HCT116 (cell line): ENCODE measurements around the gene C1S. TPM values are rescaled to one million over a fixed set of nuclear protein-coding genes. Genes with fewer than 3 reads are reported as not detected.

Source experiments
- ATAC-seq: fragments of 200-7000 bp; cut with Tn5 transposase; 2 replicates; pipeline ENCODE4 v1.9.1; 2020; ENCODE audit warnings: mild to moderate bottlenecking, moderate library complexity
- BruUV-seq: library from RNA; stranded (reverse); fragments of 400-500 nt; replicated peaks from 2 replicates; lab custom pipeline; 2021; lab: Mats Ljungman, UMichigan
- CTCF ChIA-PET: fragments of 300-600 bp; sonication (Branson Sonifier 250); formaldehyde crosslinking; loops from one replicate; lab custom pipeline; 2021; ENCODE audit warnings: antibody characterized with exemption; lab: Charles Lee
- POLR2A ChIA-PET: fragments of 300-600, 350-600 bp; sonication (Branson Sonifier 250); formaldehyde crosslinking; loops from one replicate; lab custom pipeline; 2021; ENCODE audit warnings: antibody characterized with exemption; lab: Charles Lee
- RAD21 ChIA-PET, 2 experiments: fragments of 300-600 bp; sonication (Branson Sonifier 250); formaldehyde crosslinking; loops; one replicate each; lab custom pipeline; 2023; ENCODE audit warnings: low total read pairs in 2 of 2; ENCODE audit not compliant: uncharacterized antibody in 2 of 2, unreplicated experiment in 2 of 2, low non-redundant PET in 1 of 2; lab: Charles Lee
- DNase-seq: peaks from one replicate; pipeline ENCODE4 v3.0.0-alpha.2; 2010; ENCODE audit warnings: low read depth, low spot score
- H2AFZ ChIP-seq: fragments of 200-600 bp; shearing (Covaris generic), sonication (generic); 2 replicates; pipeline ENCODE4 v1.6.1; 2017; ENCODE audit warnings: low read depth, mixed run types, mixed read lengths, antibody characterized with exemption, low read length; ENCODE audit not compliant: poor library complexity, severe bottlenecking
- H3K27ac ChIP-seq: 2 replicates; pipeline ENCODE4 v1.5.1; 2012; ENCODE audit warnings: low read depth, low read length
- H3K27me3 ChIP-seq: fragments of 200-600 bp; sonication (generic); 2 replicates; pipeline ENCODE4 v1.6.1; 2016; ENCODE audit warnings: mixed run types, low read length, mixed read lengths; ENCODE audit not compliant: insufficient read depth
- H3K36me3 ChIP-seq, 2 experiments: fragments of 200-500 bp in 1 of 2; fragments of 200-600 bp in 1 of 2; sonication (Bioruptor generic) in 1 of 2; sonication (generic) in 1 of 2; 2 replicates each; pipeline versions ENCODE4 v1.5.1 to v1.6.1; 2014 to 2016; ENCODE audit warnings: low read length in 2 of 2, inconsistent platforms in 1 of 2, mixed read lengths in 1 of 2, mixed run types in 1 of 2; ENCODE audit not compliant: insufficient read depth in 2 of 2, control insufficient read depth in 1 of 2
- H3K4me1 ChIP-seq, 2 experiments: fragments of 200-600 bp in 1 of 2; sonication (generic) in 1 of 2; 2 replicates each; pipeline versions ENCODE4 v1.5.1 to v1.6.1; 2012 to 2017; ENCODE audit warnings: low read length in 2 of 2, inconsistent platforms in 1 of 2, mild to moderate bottlenecking in 1 of 2, mixed read lengths in 1 of 2, mixed run types in 1 of 2, moderate library complexity in 1 of 2; ENCODE audit not compliant: insufficient read depth in 2 of 2, control insufficient read depth in 1 of 2
- H3K4me2 ChIP-seq: fragments of 200-600 bp; sonication (generic); 2 replicates; pipeline ENCODE4 v1.6.1; 2017; ENCODE audit warnings: mixed run types, low read length, mixed read lengths
- H3K4me3 ChIP-seq, 2 experiments: fragments of 200-600 bp in 1 of 2; sonication (generic) in 1 of 2; replicated peaks in 1 of 2; 2 replicates each; pipeline ENCODE4 v1.5.1; 2011 to 2016; ENCODE audit warnings: low read length in 2 of 2, control low read depth in 1 of 2, low read depth in 1 of 2, mild to moderate bottlenecking in 1 of 2, mixed read lengths in 1 of 2, mixed run types in 1 of 2
- H3K79me2 ChIP-seq: fragments of 200-600 bp; sonication (generic); 2 replicates; pipeline ENCODE4 v1.6.1; 2017; ENCODE audit warnings: mild to moderate bottlenecking, mixed run types, low read length, moderate library complexity, mixed read lengths; ENCODE audit not compliant: insufficient read depth
- H3K9ac ChIP-seq: fragments of 200-600 bp; sonication (generic); 2 replicates; pipeline ENCODE4 v1.6.1; 2016; ENCODE audit warnings: low read length, mixed read lengths
- H3K9me2 ChIP-seq: fragments of 200-600 bp; sonication (generic), shearing (Covaris generic); 2 replicates; pipeline ENCODE4 v1.6.1; 2017; ENCODE audit warnings: mixed run types, mild to moderate bottlenecking, moderate library complexity; ENCODE audit not compliant: insufficient read depth
- H3K9me3 ChIP-seq, 2 experiments: fragments of 200-500 bp in 1 of 2; fragments of 200-600 bp in 1 of 2; sonication (Bioruptor generic) in 1 of 2; sonication (generic) in 1 of 2; 2 replicates each; pipeline ENCODE4 v1.6.1; 2014 to 2017; ENCODE audit warnings: low read length in 2 of 2, mixed read lengths in 2 of 2, inconsistent platforms in 1 of 2, low read depth in 1 of 2, mild to moderate bottlenecking in 1 of 2, mixed run types in 1 of 2, moderate library complexity in 1 of 2; ENCODE audit not compliant: control insufficient read depth in 1 of 2, insufficient read depth in 1 of 2
- H4K20me1 ChIP-seq: fragments of 200-600 bp; sonication (generic), shearing (Covaris generic); 2 replicates; pipeline ENCODE4 v1.6.1; 2017; ENCODE audit warnings: mixed run types, mild to moderate bottlenecking, moderate library complexity; ENCODE audit not compliant: insufficient read depth
- CTCF ChIP-seq, 3 experiments: fragments of 200-600 bp in 1 of 3; sonication (generic) in 1 of 3; IDR thresholded peaks in 2 of 3; conservative IDR thresholded peaks in 1 of 3; 2 replicates each; pipeline ENCODE4 v1.5.1; 2012 to 2017; ENCODE audit warnings: low read depth in 2 of 3, low read length in 2 of 3, antibody characterized with exemption in 1 of 3, borderline replicate concordance in 1 of 3, control low read depth in 1 of 3, mild to moderate bottlenecking in 1 of 3, mixed read lengths in 1 of 3, mixed run types in 1 of 3, moderate library complexity in 1 of 3; ENCODE audit not compliant: insufficient read depth in 1 of 3
- FOSL1 ChIP-seq: IDR thresholded peaks from 2 replicates; pipeline ENCODE4 v1.6.1; 2012; ENCODE audit warnings: low read depth
- JUND ChIP-seq: IDR thresholded peaks from 2 replicates; pipeline ENCODE4 v1.6.1; 2012
- POLR2A ChIP-seq: IDR thresholded peaks from 2 replicates; pipeline ENCODE4 v1.7.0; 2011; ENCODE audit warnings: borderline replicate concordance; ENCODE audit not compliant: insufficient read depth, insufficient read length; ENCODE audit errors: extremely low read depth
- RAD21 ChIP-seq: IDR thresholded peaks from 2 replicates; pipeline ENCODE4 v1.6.1; 2012; ENCODE audit warnings: low read depth, mild to moderate bottlenecking
- REST ChIP-seq: IDR thresholded peaks from 2 replicates; pipeline ENCODE4 v1.6.1; 2012; ENCODE audit warnings: low read depth
- SP1 ChIP-seq: IDR thresholded peaks from 2 replicates; pipeline ENCODE4 v1.6.1; 2012; ENCODE audit warnings: low read depth
- YY1 ChIP-seq: IDR thresholded peaks from 2 replicates; pipeline ENCODE4 v1.6.1; 2011; ENCODE audit warnings: low read length, low read depth, moderate library complexity, mild to moderate bottlenecking; ENCODE audit not compliant: insufficient replicate concordance; ENCODE audit errors: extremely low read depth
- ZNF274 ChIP-seq: fragments of 200-500 bp; sonication (Bioruptor generic); IDR thresholded peaks from 2 replicates; pipeline ENCODE4 v1.6.1; 2014; ENCODE audit warnings: mild to moderate bottlenecking, low read depth, low read length, inconsistent platforms
- intact Hi-C: fragments of 100-400 bp; cut with micrococcal nuclease; formaldehyde crosslinking; loops from 2 replicates; pipeline ENCODE4 v1.10.0; 2022
- total RNA-seq: library from RNA; stranded (reverse); gene quantifications from one replicate; pipeline ENCODE4 v1.2.1, GENCODE V29; 2021; ENCODE audit not compliant: unreplicated experiment

Gene C1S
- total RNA-seq, 1 experiment from 2014 or later = 2.4 TPM

- no peak for TF ChIP-seq JUND
- no peak for TF ChIP-seq POLR2A
- TF ChIP-seq REST = no peak
- no peak for TF ChIP-seq FOSL1
- TF ChIP-seq YY1 = no peak
- no peak for TF ChIP-seq ZNF274
- TF ChIP-seq, all 23 proteins: peak for 0
These were observed 51.5 kb downstream of the C1S start (continued) for GRCh38 chr12:7112041-7112440.

- peaks cover 0 to 4% of the 10 kb centered on the region in 2 experiments; a peak in 1 of 4 replicates for H3K36me3 ChIP-seq
- ChIA-PET CTCF (interaction anchor here (0.9 to 2.0 kb wide), 6 partner anchors 108 to 244 kb away, joined by 3 to 12 read pairs (median 6); partner anchors contain the start of genes C12orf57 and RNU7-1), RAD21 (interaction anchor here in 1 of 2 experiments (0.7 kb wide), 1 partner anchor 169 kb away, joined by 4 read pairs; no protein-coding TSS in a partner anchor), POLR2A (interaction anchor here (0.7 to 3.6 kb wide), 2 partner anchors 152 to 169 kb away, joined by 3 to 29 read pairs; partner anchors contain the start of genes C12orf57 and RNU7-1)
- BruUV-seq = no TSS peak
- H3K4me2 ChIP-seq = no peak overlapping the region
- peaks cover 4 to 9% of the 10 kb centered on the region in 2 experiments; a peak in 2 of 4 replicates for H3K4me1 ChIP-seq
- no peak overlapping the region for H3K27ac ChIP-seq
- H3K9me3 ChIP-seq = no peaks in the 10 kb centered on the region
- intact Hi-C loops = no loop called here
- H3K9me2 ChIP-seq = no peaks in the 10 kb centered on the region
- no peak overlapping the region for H3K4me3 ChIP-seq
- H4K20me1 ChIP-seq = no peaks in the 10 kb centered on the region
- no peak overlapping the region for H2AFZ ChIP-seq
- peaks cover 2% of the 10 kb centered on the region; the same call in 1 of the 2 replicates for H3K79me2 ChIP-seq
- no peak overlapping the region for H3K9ac ChIP-seq
- TF ChIP-seq CTCF (IDR thresholded peaks at IDR 0.05 in 2 of 3, conservative IDR thresholded peaks at IDR 0.05 in 1 of 3; ENCODE audit: borderline replicate concordance in 1 of 3, insufficient read depth in 1 of 3, low read depth in 2 of 3, low read length in 2 of 3) (peak; percentile 74 to 88 (median 82)), SP1 (no peak), REST (no peak), RAD21 (peak; percentile 73)
- TF ChIP-seq, all 23 proteins: peak for 2
- DNase-seq (no peak), ATAC-seq (peak; percentile 12; the same call in 1 of the 2 replicates)
- no peaks in the 10 kb centered on the region for H3K27me3 ChIP-seq
These were observed 52.9 kb downstream of the C1S start for GRCh38 chr12:7113389-7113871.
